HG03354 (cell line): ENCODE data around the gene ZNF718.
"Not testable (repeated sequence)": the region's sequence is repeated elsewhere in the genome, so short reads cannot be mapped to it uniquely, and the experiment has no call there.

Experiments
- ATAC-seq: cut with Tn5 transposase; IDR thresholded peaks from one replicate; pipeline ENCODE4 v1.9.1; 2021; ENCODE audit warnings: mild to moderate bottlenecking; ENCODE audit not compliant: unreplicated experiment, poor library complexity, severe bottlenecking

The ZNF718 gene

GRCh38 chr4:124275-125081 lies at the start of gene ZNF718:
TSS of gene ZNF718 (plus strand) at chr4:124501. CDS start at chr4:124671, 170 bp downstream.
- peak; percentile 99 for ATAC-seq

DNA sequence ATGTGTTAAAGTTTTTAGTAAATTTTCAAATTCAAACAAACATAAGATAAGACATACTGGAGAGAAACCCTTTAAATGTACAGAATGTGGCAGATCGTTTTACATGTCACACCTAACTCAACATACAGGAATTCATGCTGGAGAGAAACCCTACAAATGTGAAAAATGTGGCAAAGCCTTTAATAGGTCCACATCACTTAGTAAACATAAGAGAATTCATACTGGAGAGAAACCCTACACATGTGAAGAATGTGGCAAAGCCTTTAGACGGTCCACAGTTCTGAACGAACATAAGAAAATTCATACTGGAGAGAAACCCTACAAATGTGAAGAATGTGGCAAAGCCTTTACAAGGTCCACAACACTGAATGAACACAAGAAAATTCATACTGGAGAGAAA lies 38.4 kb upstream of the ZNF718 start:
- no peak for ATAC-seq

DNA sequence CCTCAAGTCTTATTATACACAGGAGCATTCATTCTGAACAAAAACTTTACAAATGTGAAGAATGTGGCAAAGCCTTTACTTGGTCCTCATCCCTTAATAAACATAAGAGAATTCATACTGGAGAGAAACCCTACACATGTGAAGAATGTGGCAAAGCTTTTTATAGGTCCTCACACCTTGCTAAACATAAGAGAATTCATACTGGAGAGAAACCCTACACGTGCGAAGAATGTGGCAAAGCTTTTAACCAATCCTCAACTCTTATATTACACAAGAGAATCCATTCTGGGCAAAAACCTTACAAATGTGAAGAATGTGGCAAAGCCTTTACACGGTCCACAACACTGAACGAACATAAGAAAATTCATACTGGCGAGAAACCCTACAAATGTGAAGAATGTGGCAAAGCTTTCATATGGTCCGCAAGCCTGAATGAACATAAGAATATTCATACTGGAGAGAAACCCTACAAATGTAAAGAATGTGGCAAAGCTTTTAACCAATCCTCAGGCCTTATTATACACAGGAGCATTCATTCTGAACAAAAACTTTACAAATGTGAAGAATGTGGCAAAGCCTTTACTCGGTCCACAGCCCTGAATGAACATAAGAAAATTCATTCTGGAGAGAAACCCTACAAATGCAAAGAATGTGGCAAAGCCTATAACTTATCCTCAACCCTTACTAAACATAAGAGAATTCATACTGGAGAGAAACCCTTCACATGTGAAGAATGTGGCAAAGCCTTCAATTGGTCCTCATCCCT lies 37.6 kb upstream of the ZNF718 start:
- not testable (repeated sequence) for ATAC-seq

DNA sequence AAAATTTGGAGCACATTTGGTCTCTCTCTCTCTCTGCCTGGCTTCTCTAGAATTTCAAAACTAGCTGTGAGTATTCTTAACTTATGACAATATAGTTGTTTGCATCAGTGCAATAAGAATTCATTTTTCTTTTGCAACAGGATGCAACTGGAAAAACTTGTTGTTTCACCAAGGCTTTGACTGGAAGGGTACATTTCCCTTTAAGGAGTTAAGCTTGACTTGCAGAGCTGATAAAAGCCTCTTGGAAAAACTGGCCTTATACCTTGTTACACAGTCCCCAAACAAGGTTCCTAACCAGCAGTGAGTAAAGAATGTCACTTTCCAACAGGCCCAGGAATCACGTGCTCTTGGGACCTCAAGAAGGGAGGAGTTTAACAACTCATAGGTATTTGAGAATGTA lies 25.9 kb upstream of the ZNF718 start:
- ATAC-seq: no peak

GRCh38 chr4:99863-100262 lies 24.4 kb upstream of the ZNF718 start:
- ATAC-seq: no peak

DNA sequence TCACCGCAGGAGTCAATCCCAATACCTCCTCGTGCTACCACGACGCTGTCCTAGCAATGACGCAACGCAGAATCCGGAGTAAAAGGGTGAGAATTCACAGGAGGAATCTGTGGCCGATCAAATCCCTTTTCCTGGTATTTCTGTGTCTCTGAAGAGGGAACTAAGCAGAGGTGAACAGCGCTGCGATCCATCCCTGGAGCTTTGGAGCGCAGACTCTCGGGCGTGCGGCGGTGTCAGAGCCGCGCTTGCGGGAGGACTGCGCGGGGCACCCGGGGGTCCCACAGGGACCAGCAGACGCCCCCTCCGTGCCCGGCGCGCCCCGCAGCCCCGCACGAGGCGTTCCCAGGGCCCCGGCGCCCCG lies 17.2 kb upstream of the ZNF718 start:
- ATAC-seq: no peak

GRCh38 chr4:107444-108429 lies 16.6 kb upstream of the ZNF718 start:
- no peak for ATAC-seq

GRCh38 chr4:112771-113170 lies 11.5 kb upstream of the ZNF718 start:
- no peak for ATAC-seq

GRCh38 chr4:113732-114131 lies 10.6 kb upstream of the ZNF718 start:
- ATAC-seq: no peak

DNA sequence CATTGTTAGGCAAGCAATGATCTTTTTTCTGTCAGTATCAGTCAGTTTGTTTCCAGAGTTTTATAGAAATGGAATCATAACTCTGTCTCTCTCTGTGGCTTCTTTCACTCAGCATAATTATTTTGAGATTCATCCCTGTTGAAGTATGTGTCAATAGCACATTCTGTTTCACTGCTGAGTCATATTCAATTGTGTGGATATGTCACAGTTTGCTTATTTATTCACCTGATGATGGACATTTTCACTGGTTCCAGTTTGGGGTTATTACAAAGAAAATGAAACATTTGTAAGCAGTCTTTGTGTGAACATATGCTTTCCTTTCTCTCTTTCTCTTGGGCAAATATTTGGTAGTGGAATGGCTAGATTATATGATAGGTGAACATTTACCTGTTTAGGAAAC lies 10.2 kb upstream of the ZNF718 start:
- ATAC-seq: no peak

DNA sequence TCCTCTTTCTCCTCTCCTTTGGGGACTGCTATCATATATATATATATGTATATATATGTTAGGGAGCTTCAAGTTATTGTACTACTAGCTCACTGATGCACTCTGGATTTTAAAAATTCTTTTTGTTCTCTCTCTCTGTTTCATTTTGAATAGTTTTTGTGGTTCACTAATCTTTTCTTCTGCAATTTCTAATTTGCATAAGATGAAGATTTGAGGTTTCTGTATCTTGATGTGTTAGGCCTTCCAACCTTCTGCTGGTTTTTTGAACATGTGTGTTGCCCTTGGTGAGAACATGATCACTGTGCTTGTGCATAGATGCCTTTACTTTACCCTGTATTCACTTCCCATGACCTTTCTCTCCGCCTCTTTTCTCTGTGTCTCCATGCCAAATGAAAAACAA lies 7.8 kb upstream of the ZNF718 start:
- no peak for ATAC-seq

- ATAC-seq: no peak
Observed at GRCh38 chr4:120616-121015, 3.7 kb upstream of the ZNF718 start.

- no peak for ATAC-seq
Observed at GRCh38 chr4:121408-122084, 2.8 kb upstream of the ZNF718 start.

DNA sequence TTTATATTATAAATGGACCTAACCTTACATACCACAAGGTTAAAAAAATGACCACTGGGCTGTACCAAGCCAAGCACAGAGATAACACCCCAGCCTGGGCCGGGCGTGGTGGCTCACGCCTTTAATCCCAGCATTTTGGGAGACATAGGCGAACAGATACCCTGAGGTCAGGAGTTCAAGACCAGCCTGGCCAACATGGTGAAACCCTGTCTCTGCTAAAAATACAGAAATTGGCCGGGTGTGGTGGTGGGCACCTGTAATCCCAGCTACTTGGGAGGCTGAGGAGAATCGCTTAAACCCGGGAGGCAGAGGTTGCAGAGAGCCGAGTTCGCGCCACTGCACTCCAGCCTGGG lies 403 bp upstream of the ZNF718 start:
- not testable (repeated sequence) for ATAC-seq

- peak; percentile 21 for ATAC-seq
Observed at GRCh38 chr4:125091-125771, 930 bp downstream of the ZNF718 start.

DNA sequence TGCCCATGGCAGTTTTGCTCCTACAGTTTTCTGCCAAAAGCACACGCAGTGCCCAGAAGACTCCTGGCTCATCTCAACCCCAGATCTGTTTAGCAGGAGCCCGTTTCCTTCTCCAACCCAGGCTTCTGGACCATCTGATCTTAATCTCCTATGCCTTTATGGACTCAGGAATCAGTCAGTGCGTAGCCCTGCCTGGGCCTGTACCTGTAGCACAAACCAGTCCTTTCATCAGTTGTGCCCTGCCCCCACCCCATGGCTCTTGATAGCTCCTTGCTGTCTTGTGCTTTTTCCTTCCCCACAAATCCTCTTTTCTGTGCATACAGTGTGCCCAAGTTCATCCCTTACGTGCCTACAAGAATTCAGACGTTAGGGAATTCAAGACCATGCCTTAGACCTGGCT lies 1.5 kb downstream of the ZNF718 start:
- ATAC-seq: no peak

DNA sequence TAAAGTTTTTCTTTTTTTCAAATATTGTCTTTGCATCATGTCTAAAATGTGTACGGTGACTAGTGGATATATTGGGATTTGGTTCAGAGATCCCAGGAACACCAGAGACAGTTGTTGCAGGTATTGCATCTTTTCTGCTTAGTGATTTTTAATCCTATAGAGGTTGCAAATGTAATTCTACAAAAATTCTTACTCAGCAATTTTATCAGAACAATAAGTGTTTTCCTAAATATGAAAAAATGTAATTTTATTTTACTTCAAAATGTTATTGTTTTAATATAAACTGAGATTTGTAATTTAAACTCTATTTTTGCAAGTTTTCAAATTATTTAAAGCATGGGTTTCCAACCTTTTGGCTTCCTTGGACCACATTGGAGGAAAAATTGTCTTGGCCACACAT lies 8.2 kb downstream of the ZNF718 start:
- ATAC-seq: no peak

GRCh38 chr4:138935-139334 lies 14.6 kb downstream of the ZNF718 start:
- ATAC-seq: no peak

DNA sequence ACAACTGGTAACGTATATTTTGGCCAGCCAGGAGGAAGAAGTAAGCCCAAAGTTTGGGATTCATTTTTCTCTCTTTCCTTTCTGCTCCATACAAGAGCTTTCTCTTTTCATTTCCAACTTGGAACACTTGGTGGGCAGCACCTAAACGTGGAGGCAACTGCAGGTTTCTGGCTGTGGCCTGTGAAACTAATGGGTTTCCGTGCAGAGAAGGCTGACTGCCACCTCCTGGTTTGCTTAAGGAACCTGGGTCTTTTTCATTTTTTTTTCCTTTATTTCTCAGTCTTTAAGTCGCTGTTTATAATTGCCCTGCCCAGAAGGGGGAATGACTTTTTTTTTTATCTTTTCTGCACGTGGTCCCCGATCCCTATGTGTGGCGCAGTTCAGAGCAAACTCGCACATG lies 15.4 kb downstream of the ZNF718 start:
- ATAC-seq: no peak
